ENCODE data around the gene NFYC. TPM values are rescaled to one million over a fixed set of nuclear protein-coding genes. Genes with fewer than 3 reads are reported as not detected.

The NFYC gene
- total RNA-seq, 1 experiment from 2014 or later: 83.0 TPM

DNA sequence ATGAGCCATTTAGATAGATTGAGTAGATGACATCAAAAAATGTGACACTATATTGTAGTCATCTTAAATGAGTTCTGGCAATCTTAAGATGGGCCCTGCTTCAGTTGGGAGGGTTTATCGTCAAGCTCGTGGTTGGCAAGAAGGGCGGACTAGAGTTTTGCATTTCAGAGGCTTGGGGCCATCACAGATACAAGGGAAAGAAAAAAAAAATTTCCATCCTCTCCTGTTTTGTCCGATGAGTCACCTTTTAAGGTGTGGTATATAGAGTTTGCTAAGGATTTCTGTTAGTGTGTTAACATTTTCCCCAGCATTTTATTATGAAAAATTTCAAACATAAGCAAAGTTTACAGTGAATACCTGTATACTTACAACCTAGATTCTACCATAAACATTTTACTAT lies 60.3 kb downstream of the NFYC start:
- no TSS peak for BruUV-seq (replicated peaks)
- no peak overlapping the region for H3K27ac ChIP-seq (ENCODE audit: low read depth, low read length, poor library complexity, severe bottlenecking)
- H3K36me3 ChIP-seq (ENCODE audit: insufficient read depth, low read length, poor library complexity, severe bottlenecking): peaks cover 68% of the 10 kb centered on the region
- ChIA-PET CTCF (no interaction called here), POLR2A (ENCODE audit: low non-redundant PET) (no interaction called here)
- intact Hi-C loops (cut with micrococcal nuclease; ENCODE audit: unreplicated experiment): no loop called here
- no peak for DNase-seq (ENCODE audit: low spot score)
- TF ChIP-seq, protein P1, sequence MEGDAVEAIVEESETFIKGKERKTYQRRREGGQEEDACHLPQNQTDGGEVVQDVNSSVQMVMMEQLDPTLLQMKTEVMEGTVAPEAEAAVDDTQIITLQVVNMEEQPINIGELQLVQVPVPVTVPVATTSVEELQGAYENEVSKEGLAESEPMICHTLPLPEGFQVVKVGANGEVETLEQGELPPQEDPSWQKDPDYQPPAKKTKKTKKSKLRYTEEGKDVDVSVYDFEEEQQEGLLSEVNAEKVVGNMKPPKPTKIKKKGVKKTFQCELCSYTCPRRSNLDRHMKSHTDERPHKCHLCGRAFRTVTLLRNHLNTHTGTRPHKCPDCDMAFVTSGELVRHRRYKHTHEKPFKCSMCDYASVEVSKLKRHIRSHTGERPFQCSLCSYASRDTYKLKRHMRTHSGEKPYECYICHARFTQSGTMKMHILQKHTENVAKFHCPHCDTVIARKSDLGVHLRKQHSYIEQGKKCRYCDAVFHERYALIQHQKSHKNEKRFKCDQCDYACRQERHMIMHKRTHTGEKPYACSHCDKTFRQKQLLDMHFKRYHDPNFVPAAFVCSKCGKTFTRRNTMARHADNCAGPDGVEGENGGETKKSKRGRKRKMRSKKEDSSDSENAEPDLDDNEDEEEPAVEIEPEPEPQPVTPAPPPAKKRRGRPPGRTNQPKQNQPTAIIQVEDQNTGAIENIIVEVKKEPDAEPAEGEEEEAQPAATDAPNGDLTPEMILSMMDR (conservative IDR thresholded peaks at IDR 0.05; ENCODE audit: low read depth, low read length): no peak
- TF ChIP-seq EZH2 (IDR thresholded peaks at IDR 0.05; ENCODE audit: borderline replicate concordance, low read depth, low read length, poor library complexity, severe bottlenecking): no peak
- no peaks in the 10 kb centered on the region for H3K4me1 ChIP-seq (ENCODE audit: insufficient read depth, low read length, poor library complexity, severe bottlenecking)
- H3K27me3 ChIP-seq (replicated peaks; ENCODE audit: insufficient read depth, low read depth, low read length, poor library complexity): no peaks in the 10 kb centered on the region
- no peak overlapping the region for H3K4me3 ChIP-seq (ENCODE audit: low read depth, low read length, poor library complexity, severe bottlenecking)
- no peaks in the 10 kb centered on the region for H3K9me3 ChIP-seq (ENCODE audit: low read depth, low read length, poor library complexity, severe bottlenecking)

DNA sequence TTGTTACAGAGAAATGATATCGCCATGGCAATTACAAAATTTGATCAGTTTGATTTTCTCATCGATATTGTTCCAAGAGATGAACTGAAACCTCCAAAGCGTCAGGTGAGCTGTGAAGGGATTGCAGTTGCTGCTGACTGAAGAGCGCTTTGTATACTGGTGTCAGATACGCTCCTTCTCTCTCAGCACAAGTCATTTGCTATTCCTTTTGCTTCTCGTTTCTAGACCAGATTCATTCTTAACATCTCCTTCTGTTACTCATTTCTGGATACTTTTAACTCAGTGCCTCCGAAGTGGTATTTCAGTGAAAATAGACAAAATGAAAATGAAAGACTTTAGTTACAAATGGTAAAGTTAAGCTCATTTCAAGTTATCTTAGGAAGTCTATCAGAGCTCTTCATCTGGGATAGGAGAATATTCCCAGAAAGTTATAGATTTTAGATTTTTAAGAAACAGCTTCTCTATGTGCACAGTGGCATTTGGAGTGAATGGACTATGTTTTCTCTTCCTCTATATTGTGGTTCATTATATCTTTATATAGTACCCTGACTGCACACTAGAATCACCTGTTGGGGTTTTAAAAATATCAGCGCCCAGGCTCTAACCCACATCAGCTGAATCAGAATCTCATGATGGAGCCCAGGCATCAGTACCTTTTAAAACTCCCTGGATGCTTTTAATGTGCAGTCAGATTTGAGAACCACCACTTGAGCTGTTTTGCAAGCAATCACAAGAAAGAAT lies 61.8 kb downstream of the NFYC start:
- BruUV-seq (replicated peaks): no TSS peak
- CTCF ChIA-PET: no interaction called here
- H3K36me3 ChIP-seq (ENCODE audit: insufficient read depth, low read length, poor library complexity, severe bottlenecking): peaks cover 79% of the 10 kb centered on the region

DNA sequence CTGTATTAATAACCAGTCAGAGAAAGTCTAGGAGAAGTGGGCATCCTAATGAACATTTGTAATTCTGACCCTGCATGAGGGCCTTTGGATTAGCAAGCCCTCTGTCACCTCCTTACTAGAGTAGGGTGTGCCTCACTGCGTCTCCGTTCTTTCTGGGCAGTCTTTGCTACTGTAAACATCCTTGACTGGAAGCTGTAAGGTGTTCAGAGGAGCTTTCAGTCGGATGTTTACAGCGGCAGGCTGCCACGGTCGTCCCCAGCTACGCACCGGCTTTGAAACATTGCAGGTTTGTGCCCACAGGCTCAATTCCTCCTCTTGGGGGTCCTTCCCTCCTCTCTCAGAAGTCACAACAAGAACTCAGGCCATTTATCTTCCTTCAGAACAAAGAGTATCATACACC lies 62.7 kb downstream of the NFYC start:
- H3K4me3 ChIP-seq (ENCODE audit: low read depth, low read length, poor library complexity, severe bottlenecking): no peak overlapping the region
- CTCF ChIA-PET: no interaction called here
- intact Hi-C loops (cut with micrococcal nuclease; ENCODE audit: unreplicated experiment): no loop called here
- no peak for DNase-seq (ENCODE audit: low spot score)
- H3K27ac ChIP-seq (ENCODE audit: low read depth, low read length, poor library complexity, severe bottlenecking): no peak overlapping the region
- H3K36me3 ChIP-seq (ENCODE audit: insufficient read depth, low read length, poor library complexity, severe bottlenecking): peaks cover 79% of the 10 kb centered on the region
- BruUV-seq (replicated peaks): no TSS peak
- no peaks in the 10 kb centered on the region for H3K9me3 ChIP-seq (ENCODE audit: low read depth, low read length, poor library complexity, severe bottlenecking)
- H3K27me3 ChIP-seq (replicated peaks; ENCODE audit: insufficient read depth, low read depth, low read length, poor library complexity): no peaks in the 10 kb centered on the region
- POLR2A ChIA-PET (ENCODE audit: low non-redundant PET): no interaction called here
- TF ChIP-seq EZH2 (IDR thresholded peaks at IDR 0.05; ENCODE audit: borderline replicate concordance, low read depth, low read length, poor library complexity, severe bottlenecking): no peak
- TF ChIP-seq, protein P1 (conservative IDR thresholded peaks at IDR 0.05; ENCODE audit: low read depth, low read length): no peak
- H3K4me1 ChIP-seq (ENCODE audit: insufficient read depth, low read length, poor library complexity, severe bottlenecking): no peaks in the 10 kb centered on the region

More for the DNA sequence above, 61.8 kb downstream of the NFYC start:
- intact Hi-C loops (cut with micrococcal nuclease; ENCODE audit: unreplicated experiment): no loop called here
- Histone ChIP-seq H3K27me3 (replicated peaks; ENCODE audit: insufficient read depth, low read depth, low read length, poor library complexity) (no peaks in the 10 kb centered on the region), H3K9me3 (ENCODE audit: low read depth, low read length, poor library complexity, severe bottlenecking) (no peaks in the 10 kb centered on the region), H3K4me3 (ENCODE audit: low read depth, low read length, poor library complexity, severe bottlenecking) (no peak overlapping the region), H3K4me1 (ENCODE audit: insufficient read depth, low read length, poor library complexity, severe bottlenecking) (no peaks in the 10 kb centered on the region), H3K27ac (ENCODE audit: low read depth, low read length, poor library complexity, severe bottlenecking) (no peak overlapping the region)
- no peak for DNase-seq (ENCODE audit: low spot score)
- TF ChIP-seq, protein P1 (conservative IDR thresholded peaks at IDR 0.05; ENCODE audit: low read depth, low read length): no peak
- TF ChIP-seq EZH2 (IDR thresholded peaks at IDR 0.05; ENCODE audit: borderline replicate concordance, low read depth, low read length, poor library complexity, severe bottlenecking): no peak
- POLR2A ChIA-PET (ENCODE audit: low non-redundant PET): no interaction called here
